H9 (cell line): ENCODE results near the gene CREB5. TPM values are rescaled to one million over a fixed set of nuclear protein-coding genes. Genes with fewer than 3 reads are reported as not detected.

Experiments used
- DNase-seq: peaks from one replicate; pipeline ENCODE4 v3.0.0-alpha.2; 2017
- H2AFZ ChIP-seq: one replicate; pipeline ENCODE4 v1.6.1; 2013; ENCODE audit warnings: mild to moderate bottlenecking, low read length, control low read depth, moderate library complexity
- H2AK5ac ChIP-seq: 2 replicates; pipeline ENCODE4 v1.6.1; 2013; ENCODE audit warnings: low read length, control low read depth, mixed read lengths; ENCODE audit not compliant: insufficient read length
- H2BK120ac ChIP-seq: one replicate; pipeline ENCODE4 v1.6.1; 2013; ENCODE audit warnings: low read depth, mild to moderate bottlenecking, low read length, control low read depth, inconsistent platforms; ENCODE audit not compliant: poor library complexity, severe bottlenecking
- H2BK12ac ChIP-seq: 2 replicates; pipeline ENCODE4 v1.6.1; 2013; ENCODE audit warnings: low read length, control low read depth, mixed read lengths, low read depth; ENCODE audit not compliant: insufficient read length
- H2BK15ac ChIP-seq: 2 replicates; pipeline ENCODE4 v1.6.1; 2013; ENCODE audit warnings: low read depth, low read length, control low read depth
- H2BK20ac ChIP-seq: one replicate; pipeline ENCODE4 v1.6.1; 2013; ENCODE audit warnings: low read depth, mild to moderate bottlenecking, low read length, control low read depth, inconsistent platforms; ENCODE audit not compliant: poor library complexity, severe bottlenecking
- H2BK5ac ChIP-seq: 2 replicates; pipeline ENCODE4 v1.6.1; 2013; ENCODE audit warnings: low read length, control low read depth, mixed read lengths; ENCODE audit not compliant: insufficient read length
- H3K14ac ChIP-seq: 2 replicates; pipeline ENCODE4 v1.6.1; 2013; ENCODE audit warnings: low read length, control low read depth; ENCODE audit not compliant: insufficient read depth
- H3K18ac ChIP-seq: 2 replicates; pipeline ENCODE4 v1.6.1; 2013; ENCODE audit warnings: low read depth, mild to moderate bottlenecking, mixed read lengths, low read length, control low read depth; ENCODE audit not compliant: insufficient read length
- H3K23ac ChIP-seq: 2 replicates; pipeline ENCODE4 v1.6.1; 2013; ENCODE audit warnings: low read length, control low read depth, mixed read lengths, low read depth; ENCODE audit not compliant: insufficient read length
- H3K23me2 ChIP-seq: 2 replicates; pipeline ENCODE4 v1.6.1; 2013; ENCODE audit warnings: low read depth, mild to moderate bottlenecking, mixed read lengths, low read length, control low read depth; ENCODE audit not compliant: insufficient read length, poor library complexity, severe bottlenecking
- H3K27ac ChIP-seq: 2 replicates; pipeline ENCODE4 v1.5.1; 2013; ENCODE audit warnings: low read length, control low read depth, mixed read lengths, low read depth; ENCODE audit not compliant: insufficient read length
- H3K27me3 ChIP-seq: 2 replicates; pipeline ENCODE4 v1.6.1; 2013; ENCODE audit warnings: low read length, control low read depth, inconsistent platforms; ENCODE audit not compliant: insufficient read depth
- H3K4ac ChIP-seq: 2 replicates; pipeline ENCODE4 v1.6.1; 2013; ENCODE audit warnings: low read depth, mild to moderate bottlenecking, control low read depth, inconsistent platforms, low read length, moderate library complexity
- H3K4me1 ChIP-seq: 2 replicates; pipeline ENCODE4 v1.6.1; 2013; ENCODE audit warnings: low read length, control low read depth, inconsistent platforms; ENCODE audit not compliant: insufficient read depth
- H3K4me2 ChIP-seq: 2 replicates; pipeline ENCODE4 v1.6.1; 2013; ENCODE audit warnings: low read length, control low read depth, mixed read lengths; ENCODE audit not compliant: insufficient read length, insufficient read depth
- H3K56ac ChIP-seq: 2 replicates; pipeline ENCODE4 v1.6.1; 2013; ENCODE audit warnings: low read depth, mild to moderate bottlenecking, mixed read lengths, low read length, control low read depth; ENCODE audit not compliant: insufficient read length
- H3K79me1 ChIP-seq: 2 replicates; pipeline ENCODE4 v1.6.1; 2013; ENCODE audit warnings: low read depth, mild to moderate bottlenecking, moderate library complexity, low read length, control low read depth, inconsistent platforms; ENCODE audit not compliant: insufficient read depth, poor library complexity, severe bottlenecking
- H3K79me2 ChIP-seq: 2 replicates; pipeline ENCODE4 v1.6.1; 2013; ENCODE audit warnings: low read length, control low read depth, inconsistent platforms; ENCODE audit not compliant: insufficient read depth
- H3K9ac ChIP-seq: 2 replicates; pipeline ENCODE4 v1.6.1; 2013; ENCODE audit warnings: low read length, control low read depth, mixed read lengths; ENCODE audit not compliant: insufficient read length; ENCODE audit errors: extremely low read depth
- H3K9me3 ChIP-seq: one replicate; pipeline ENCODE4 v1.6.1; 2013; ENCODE audit warnings: low read depth, low read length, inconsistent platforms; ENCODE audit not compliant: control insufficient read depth
- H3T11ph ChIP-seq: one replicate; pipeline ENCODE4 v1.6.1; 2013; ENCODE audit warnings: mild to moderate bottlenecking, low read length, control low read depth, inconsistent platforms
- H4K20me1 ChIP-seq: one replicate; pipeline ENCODE4 v1.6.1; 2013; ENCODE audit not compliant: control insufficient read depth, insufficient read length, insufficient read depth
- H4K5ac ChIP-seq: 2 replicates; pipeline ENCODE4 v1.6.1; 2013; ENCODE audit warnings: low read depth, mild to moderate bottlenecking, mixed read lengths, low read length, control low read depth; ENCODE audit not compliant: insufficient read length
- H4K8ac ChIP-seq: replicated peaks from 2 replicates; pipeline ENCODE4 v1.6.1; 2013; ENCODE audit warnings: low read length, control low read depth, mixed read lengths, low read depth; ENCODE audit not compliant: insufficient read length
- H4K91ac ChIP-seq: 2 replicates; pipeline ENCODE4 v1.6.1; 2013; ENCODE audit warnings: low read depth, mild to moderate bottlenecking, moderate library complexity, mixed read lengths, low read length, control low read depth; ENCODE audit not compliant: insufficient read length
- H3K27ac Mint-ChIP-seq, 3 experiments: 2 replicates in 2 of 3; 3 replicates in 1 of 3; pipeline ENCODE4 v1.8.0; 2020 to 2021; ENCODE audit warnings: mixed read lengths in 3 of 3, mild to moderate bottlenecking in 1 of 3, moderate library complexity in 1 of 3
- H3K27me3 Mint-ChIP-seq: 2 replicates; pipeline ENCODE4 v1.8.0; 2021; ENCODE audit warnings: low read depth, mild to moderate bottlenecking, moderate library complexity, mixed read lengths
- H3K36me3 Mint-ChIP-seq, 3 experiments: 2 replicates in 2 of 3; 3 replicates in 1 of 3; pipeline ENCODE4 v1.8.0; 2020 to 2021; ENCODE audit warnings: low read depth in 3 of 3, mixed read lengths in 3 of 3; ENCODE audit not compliant: insufficient read depth in 1 of 3
- H3K4me1 Mint-ChIP-seq, 2 experiments: 2 replicates each; pipeline ENCODE4 v1.8.0; 2020; ENCODE audit warnings: mixed read lengths in 2 of 2
- H3K4me3 Mint-ChIP-seq, 2 experiments: 2 replicates in 1 of 2; 3 replicates in 1 of 2; pipeline ENCODE4 v1.8.0; 2020 to 2021; ENCODE audit warnings: mild to moderate bottlenecking in 2 of 2, mixed read lengths in 2 of 2, moderate library complexity in 1 of 2
- H3K9me3 Mint-ChIP-seq, 2 experiments: 2 replicates in 1 of 2; 3 replicates in 1 of 2; pipeline ENCODE4 v1.8.0; 2020; ENCODE audit warnings: mild to moderate bottlenecking in 2 of 2, mixed read lengths in 2 of 2, moderate library complexity in 1 of 2
- CTCF ChIP-seq: fragments of 200-600 bp; sonication (generic); conservative IDR thresholded peaks from 3 replicates; pipeline ENCODE4 v1.8.0; 2021; ENCODE audit warnings: antibody characterized with exemption, mild to moderate bottlenecking
- WGBS: extraction: QIAGEN DNeasy Blood & Tissue Kit; methylation state at CpG from one replicate; pipeline ENCODE4 v1.1.7; 2013; ENCODE audit warnings: missing lambda C conversion rate, low lambda C conversion rate, mixed read lengths; ENCODE audit not compliant: insufficient read length; ENCODE audit errors: extremely low coverage; 5-methylcytosine and 5-hydroxymethylcytosine counted together
- total RNA-seq: library from RNA; stranded (reverse); gene quantifications from 2 replicates; pipeline ENCODE4 v1.2.1, GENCODE V29; 2021

CREB5 gene
- total RNA-seq, 1 experiment from 2014 or later = 4.0 TPM

- Mint-ChIP-seq H3K4me3 (no peak overlapping the region), H3K9me3 (no peaks in the 10 kb centered on the region), H3K36me3 (no peaks in the 10 kb centered on the region), H3K27ac (no peak overlapping the region), H3K4me1 (peaks cover 9 to 10% of the 10 kb centered on the region in 2 experiments), H3K27me3 (peaks cover 2% of the 10 kb centered on the region; the same call in 1 of the 2 replicates)
- H3K79me1 ChIP-seq = no peaks in the 10 kb centered on the region
- H2BK120ac ChIP-seq = no peak overlapping the region
- H3K4me2 ChIP-seq = no peak overlapping the region
- no peak for DNase-seq
- WGBS = no CpG with 5 or more reads among the region's 2 CpGs
- no peak overlapping the region for H3K9ac ChIP-seq
- no peak overlapping the region for H3K18ac ChIP-seq
- no peak overlapping the region for H3K4ac ChIP-seq
- H4K20me1 ChIP-seq = no peaks in the 10 kb centered on the region
- no peaks in the 10 kb centered on the region for H3K23me2 ChIP-seq
- no peak overlapping the region for H2BK12ac ChIP-seq
- H2BK20ac ChIP-seq = no peak overlapping the region
- no peak overlapping the region for H3K14ac ChIP-seq
- no peak overlapping the region for H3K23ac ChIP-seq
- no peak overlapping the region for H2AFZ ChIP-seq
- no peak overlapping the region for H2BK5ac ChIP-seq
- H3T11ph ChIP-seq = no peak overlapping the region
- H2AK5ac ChIP-seq = no peak overlapping the region
- H3K27ac ChIP-seq = no peak overlapping the region
- no peak overlapping the region for H2BK15ac ChIP-seq
- no peak overlapping the region for H3K56ac ChIP-seq
- H3K9me3 ChIP-seq = no peaks in the 10 kb centered on the region
- TF ChIP-seq CTCF = no peak
- no peaks in the 10 kb centered on the region for H3K79me2 ChIP-seq
- H4K5ac ChIP-seq = no peak overlapping the region
- no peak overlapping the region for H4K91ac ChIP-seq
- no peaks in the 10 kb centered on the region for H3K27me3 ChIP-seq
- H3K4me1 ChIP-seq = no peaks in the 10 kb centered on the region
- no peak overlapping the region for H4K8ac ChIP-seq
Observed at GRCh38 chr7:28631995-28632394, 219.7 kb downstream of the CREB5 start.
